Muscle layer of colon (tissue), 2 donors: Measurements from ENCODE around the gene ANKRD13C.

ENCODE experiments used
- H3K27ac ChIP-seq: one replicate; pipeline ENCODE4 v1.7.0; 2013; ENCODE audit warnings: low read depth, mild to moderate bottlenecking, low read length, moderate library complexity
- H3K27me3 ChIP-seq, 2 donors: one replicate each; pipeline ENCODE4 v1.7.0; 2013; ENCODE audit warnings: low read length in 2 of 2, mild to moderate bottlenecking in 2 of 2; ENCODE audit not compliant: insufficient read depth in 2 of 2, control insufficient read depth in 1 of 2
- H3K36me3 ChIP-seq: one replicate; pipeline ENCODE4 v1.7.0; 2013; ENCODE audit warnings: mild to moderate bottlenecking, low read length; ENCODE audit not compliant: insufficient read depth
- H3K4me1 ChIP-seq: one replicate; pipeline ENCODE4 v1.7.0; 2013; ENCODE audit warnings: mild to moderate bottlenecking, low read length; ENCODE audit not compliant: insufficient read depth
- H3K4me3 ChIP-seq, 2 donors: one replicate each; pipeline ENCODE4 v1.7.0; 2013; ENCODE audit warnings: low read length in 2 of 2, low read depth in 1 of 2, mild to moderate bottlenecking in 1 of 2, moderate library complexity in 1 of 2
- H3K9ac ChIP-seq: one replicate; pipeline ENCODE4 v1.7.0; 2013; ENCODE audit warnings: low read length
- H3K9me3 ChIP-seq: one replicate; pipeline ENCODE4 v1.7.0; 2013; ENCODE audit warnings: mild to moderate bottlenecking, low read length
- donor health status: abdominal sarcoma.
- donor health status: Adenocarcinoma of cecum.

Gene ANKRD13C

DNA sequence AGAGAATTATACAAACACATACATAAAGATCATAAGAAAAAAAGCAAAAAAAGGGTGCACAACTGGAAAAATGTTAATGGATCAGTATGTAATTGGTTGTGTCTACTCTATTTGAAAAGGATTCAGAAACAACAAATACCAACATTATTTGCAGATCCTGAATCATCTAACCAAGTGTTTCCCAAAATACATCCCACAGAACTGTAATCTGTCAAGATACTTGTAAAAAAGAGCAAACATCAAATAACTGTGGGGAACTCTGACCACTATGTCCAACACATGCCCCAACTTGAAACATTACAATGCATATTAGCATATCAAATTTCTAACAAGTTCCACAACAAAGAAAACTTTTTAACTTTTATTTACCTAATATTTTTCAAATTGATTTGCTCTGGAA is 22.6 kb downstream of the ANKRD13C start:
- Histone ChIP-seq H3K9ac (no peak overlapping the region), H3K4me3 (no peak overlapping the region), H3K27me3 (no peaks in the 10 kb centered on the region)

DNA sequence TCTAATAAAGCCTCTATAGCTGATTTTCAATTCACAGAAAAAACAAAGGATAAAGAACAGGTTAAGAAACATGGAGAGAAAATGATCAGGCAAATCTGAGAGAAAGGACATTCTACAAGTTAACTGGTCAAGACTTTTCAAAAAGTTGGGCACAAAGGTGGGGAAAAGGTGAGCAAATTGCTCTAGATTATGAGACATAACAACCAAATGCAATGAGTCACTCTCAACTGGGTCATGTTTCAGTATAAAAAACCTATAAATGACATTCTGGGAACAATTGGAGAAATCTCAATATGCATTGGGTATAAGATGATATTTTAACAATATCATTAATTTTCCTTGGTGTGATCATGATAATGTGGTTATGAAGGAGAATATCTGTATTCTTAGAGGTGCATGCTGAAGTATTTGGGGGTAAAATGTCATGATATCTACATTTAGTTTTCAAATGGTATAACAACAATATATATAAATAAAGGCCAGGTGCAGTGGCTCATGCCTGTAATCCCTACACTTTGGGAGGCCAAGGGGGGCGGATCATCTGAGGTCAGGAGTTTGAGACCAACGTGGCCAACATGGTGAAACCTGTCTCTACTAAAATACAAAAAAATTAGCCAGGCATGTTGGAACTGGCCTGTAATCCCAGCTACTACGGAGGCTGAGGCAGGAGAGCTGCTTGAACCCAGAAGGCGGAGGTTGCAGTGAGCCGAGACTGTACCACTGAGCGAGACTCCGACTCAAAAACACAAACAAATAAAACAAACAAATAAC is 27.0 kb downstream of the ANKRD13C start:
- H3K27ac ChIP-seq = no peak overlapping the region
- H3K4me3 ChIP-seq = no peak overlapping the region
- no peaks in the 10 kb centered on the region for H3K9me3 ChIP-seq
- peaks cover 3% of the 10 kb centered on the region for H3K36me3 ChIP-seq
- H3K9ac ChIP-seq = no peak overlapping the region
- H3K4me1 ChIP-seq = no peaks in the 10 kb centered on the region
- H3K27me3 ChIP-seq = no peaks in the 10 kb centered on the region

More for the DNA sequence above, 22.6 kb downstream of the ANKRD13C start:
- no peaks in the 10 kb centered on the region for H3K9me3 ChIP-seq
- no peaks in the 10 kb centered on the region for H3K36me3 ChIP-seq
- H3K27ac ChIP-seq = no peak overlapping the region
- no peaks in the 10 kb centered on the region for H3K4me1 ChIP-seq

DNA sequence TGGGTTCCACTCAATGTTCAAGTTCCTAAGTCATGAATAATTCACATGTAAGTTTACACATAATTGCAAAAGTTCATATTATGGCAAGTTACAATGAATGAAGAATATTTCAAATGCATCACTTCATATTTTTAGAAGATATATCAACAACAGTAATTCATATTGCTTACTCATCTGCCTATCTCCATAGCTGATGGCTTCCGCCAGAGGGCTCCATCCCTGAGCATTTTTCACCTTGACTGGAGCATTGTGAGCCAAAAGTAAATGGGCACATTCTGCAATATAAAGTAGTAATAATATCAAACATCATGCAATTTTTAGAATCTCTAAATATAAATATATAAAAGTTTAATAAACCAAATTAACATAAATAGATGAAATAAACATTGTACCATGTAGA is 29.8 kb downstream of the ANKRD13C start:
- Histone ChIP-seq H3K36me3 (peaks cover 3% of the 10 kb centered on the region), H3K9ac (no peak overlapping the region), H3K27me3 (no peaks in the 10 kb centered on the region), H3K9me3 (no peaks in the 10 kb centered on the region), H3K4me1 (no peaks in the 10 kb centered on the region), H3K27ac (no peak overlapping the region), H3K4me3 (no peak overlapping the region)

DNA sequence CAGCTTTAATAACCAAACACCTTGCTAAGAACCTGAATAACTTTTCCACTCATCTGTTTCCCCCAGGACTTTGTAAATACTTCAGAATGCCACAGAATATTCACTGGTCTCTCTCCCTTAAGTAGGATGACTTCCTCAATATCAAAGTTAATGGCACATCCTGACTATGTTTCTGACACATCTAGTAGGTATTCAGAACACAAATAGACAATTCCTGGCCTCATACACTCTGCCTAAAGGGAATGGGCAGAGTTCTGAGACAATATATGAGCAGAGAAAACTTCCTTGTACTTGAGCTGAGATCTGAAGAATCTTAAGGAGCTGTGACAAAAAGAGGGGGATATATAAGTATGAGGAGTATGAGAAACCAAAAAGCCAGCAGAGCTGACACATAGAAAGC is 34.8 kb downstream of the ANKRD13C start:
- Histone ChIP-seq H3K9ac (no peak overlapping the region), H3K36me3 (peaks cover 3% of the 10 kb centered on the region), H3K27ac (no peak overlapping the region), H3K4me3 (no peak overlapping the region), H3K4me1 (no peaks in the 10 kb centered on the region), H3K27me3 (no peaks in the 10 kb centered on the region), H3K9me3 (no peaks in the 10 kb centered on the region)

DNA sequence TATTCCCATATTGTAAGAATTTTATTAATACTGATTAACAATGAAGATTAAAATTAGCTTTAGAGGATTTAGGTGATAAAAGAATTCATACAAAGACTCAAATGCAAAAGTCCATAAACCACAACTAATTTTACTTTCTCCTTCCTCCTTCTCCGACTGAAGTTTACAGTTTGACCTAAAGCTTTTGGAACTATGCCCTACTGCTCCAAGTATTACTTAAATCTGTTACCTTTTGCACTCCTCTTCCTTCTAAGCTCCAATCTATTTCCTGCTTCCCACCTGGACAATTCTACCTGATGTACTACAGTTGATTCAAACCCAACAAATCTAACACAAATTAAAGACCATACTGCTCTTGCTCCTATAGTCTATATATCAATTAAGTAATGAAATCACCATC is 36.3 kb downstream of the ANKRD13C start:
- Histone ChIP-seq H3K4me1 (no peaks in the 10 kb centered on the region), H3K9ac (no peak overlapping the region), H3K9me3 (no peaks in the 10 kb centered on the region)

DNA sequence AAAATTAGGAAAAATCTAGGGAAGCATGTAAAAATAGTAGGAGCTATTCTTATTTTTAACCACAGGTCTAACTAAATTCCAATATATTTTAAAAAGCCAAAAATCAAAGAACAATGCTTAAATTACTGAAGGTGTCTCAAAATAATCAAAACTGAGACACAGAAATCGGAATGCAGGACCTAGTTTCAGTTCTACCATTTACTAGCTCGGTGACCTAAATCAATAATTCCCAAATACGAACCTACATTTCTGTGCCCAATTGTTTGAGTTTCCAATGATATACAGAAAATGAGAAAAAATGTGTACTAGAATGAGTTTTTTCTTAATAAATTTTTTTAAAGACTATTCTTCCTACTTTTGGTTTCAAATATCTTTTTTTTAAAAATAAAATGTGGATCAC is 37.4 kb downstream of the ANKRD13C start:
- H3K9ac ChIP-seq = no peak overlapping the region
- H3K4me3 ChIP-seq = no peak overlapping the region
- H3K36me3 ChIP-seq = no peaks in the 10 kb centered on the region
- no peak overlapping the region for H3K27ac ChIP-seq
- no peaks in the 10 kb centered on the region for H3K27me3 ChIP-seq
- H3K9me3 ChIP-seq = no peaks in the 10 kb centered on the region
- no peaks in the 10 kb centered on the region for H3K4me1 ChIP-seq

More for the DNA sequence above, 36.3 kb downstream of the ANKRD13C start:
- H3K27ac ChIP-seq = no peak overlapping the region
- H3K36me3 ChIP-seq = no peaks in the 10 kb centered on the region
- H3K4me3 ChIP-seq = no peak overlapping the region
- H3K27me3 ChIP-seq = no peaks in the 10 kb centered on the region

DNA sequence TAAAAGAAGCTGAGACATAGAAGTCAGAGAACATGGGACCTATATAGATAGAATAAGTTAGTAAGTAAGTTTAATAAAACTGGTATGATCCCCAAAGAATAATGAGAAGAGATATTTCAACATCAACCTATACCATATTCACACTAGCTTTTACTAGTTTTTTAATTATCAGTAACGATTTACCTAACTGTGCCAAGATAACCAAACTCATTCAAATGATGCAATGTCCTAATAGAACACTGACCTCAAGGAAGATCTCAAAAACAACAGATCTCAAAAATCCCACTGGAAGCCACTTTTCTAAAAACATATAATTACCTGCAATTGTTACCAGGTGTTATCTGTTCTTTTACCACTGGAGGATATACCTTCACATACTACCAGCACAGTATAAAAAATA is 38.7 kb downstream of the ANKRD13C start:
- Histone ChIP-seq H3K4me3 (no peak overlapping the region), H3K9me3 (no peaks in the 10 kb centered on the region), H3K4me1 (no peaks in the 10 kb centered on the region), H3K36me3 (no peaks in the 10 kb centered on the region), H3K27ac (no peak overlapping the region), H3K27me3 (no peaks in the 10 kb centered on the region), H3K9ac (no peak overlapping the region)

DNA sequence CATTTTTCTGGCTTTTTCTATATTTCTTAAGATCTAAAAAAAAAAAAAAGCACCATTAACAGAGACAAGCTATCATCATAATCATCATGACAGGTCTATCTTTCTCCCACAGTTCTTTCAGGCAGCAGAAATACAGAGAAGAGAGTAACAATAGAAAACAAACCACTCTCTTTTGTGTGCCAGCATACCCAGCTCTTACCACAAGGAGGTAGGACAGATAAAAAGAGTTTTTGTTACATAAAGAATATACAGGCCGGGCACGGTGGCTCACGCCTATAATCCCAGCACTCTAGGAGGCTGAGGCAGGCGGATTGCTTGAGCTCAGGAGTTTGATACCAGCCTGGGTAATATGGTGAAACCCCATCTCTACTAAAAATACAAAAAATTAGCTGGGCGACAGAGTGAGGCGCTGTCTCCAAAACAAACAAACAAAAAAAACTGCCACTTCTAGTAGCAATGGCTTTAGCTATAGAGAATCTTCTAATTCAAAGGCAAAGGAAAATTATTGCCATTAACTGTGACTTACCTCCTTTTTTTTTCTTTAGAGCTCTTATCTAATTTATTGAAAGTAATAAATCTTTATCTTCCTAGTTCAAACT is 39.7 kb downstream of the ANKRD13C start:
- Histone ChIP-seq H3K4me3 (no peak overlapping the region), H3K27ac (no peak overlapping the region), H3K27me3 (no peaks in the 10 kb centered on the region), H3K9me3 (no peaks in the 10 kb centered on the region), H3K9ac (no peak overlapping the region), H3K4me1 (no peaks in the 10 kb centered on the region), H3K36me3 (no peaks in the 10 kb centered on the region)

DNA sequence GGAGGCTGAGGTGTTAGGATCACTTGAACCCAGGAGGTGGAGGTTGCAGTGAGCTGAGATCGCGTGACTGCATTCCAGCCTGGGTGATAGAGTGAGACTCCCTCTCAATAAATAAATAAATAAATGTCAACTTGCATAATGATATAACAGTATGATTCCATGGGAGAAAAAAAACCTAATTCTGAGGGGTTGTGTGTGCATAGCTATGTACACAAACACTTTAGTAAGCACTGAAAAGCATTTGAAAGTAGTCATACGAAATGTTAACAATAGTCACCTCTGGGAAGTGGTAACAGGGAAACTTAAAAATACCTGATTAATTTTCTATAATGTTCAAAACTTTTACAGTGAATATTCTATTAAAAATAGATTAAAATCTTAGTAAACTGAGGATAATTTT is 43.2 kb downstream of the ANKRD13C start:
- Histone ChIP-seq H3K9ac (no peak overlapping the region), H3K36me3 (peaks cover 4% of the 10 kb centered on the region), H3K4me3 (no peak overlapping the region), H3K27me3 (no peaks in the 10 kb centered on the region), H3K4me1 (no peaks in the 10 kb centered on the region), H3K27ac (no peak overlapping the region), H3K9me3 (no peaks in the 10 kb centered on the region)

DNA sequence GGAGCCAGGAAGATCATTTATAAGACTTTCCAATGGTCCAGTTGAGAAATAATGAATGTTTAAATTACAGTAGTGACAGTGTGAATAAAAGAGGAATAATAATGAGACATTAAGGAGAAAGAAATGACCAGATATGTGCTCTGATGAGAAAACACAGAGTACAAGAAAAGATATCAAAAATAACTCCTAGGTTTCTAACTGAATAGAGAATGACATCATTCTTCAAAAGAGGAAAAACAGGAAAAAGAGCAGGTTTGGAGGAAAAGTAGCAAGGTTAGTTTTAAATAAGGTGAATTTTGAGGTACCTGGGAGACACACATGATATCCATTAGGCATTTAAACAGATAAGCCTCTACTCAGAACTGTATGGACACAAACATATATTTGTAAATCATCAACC is 55.0 kb downstream of the ANKRD13C start:
- H3K4me1 ChIP-seq = no peaks in the 10 kb centered on the region
- no peak overlapping the region for H3K27ac ChIP-seq
- H3K9ac ChIP-seq = no peak overlapping the region
- H3K9me3 ChIP-seq = no peaks in the 10 kb centered on the region
- H3K36me3 ChIP-seq = peaks cover 21% of the 10 kb centered on the region
- H3K4me3 ChIP-seq = no peak overlapping the region
- no peaks in the 10 kb centered on the region for H3K27me3 ChIP-seq

DNA sequence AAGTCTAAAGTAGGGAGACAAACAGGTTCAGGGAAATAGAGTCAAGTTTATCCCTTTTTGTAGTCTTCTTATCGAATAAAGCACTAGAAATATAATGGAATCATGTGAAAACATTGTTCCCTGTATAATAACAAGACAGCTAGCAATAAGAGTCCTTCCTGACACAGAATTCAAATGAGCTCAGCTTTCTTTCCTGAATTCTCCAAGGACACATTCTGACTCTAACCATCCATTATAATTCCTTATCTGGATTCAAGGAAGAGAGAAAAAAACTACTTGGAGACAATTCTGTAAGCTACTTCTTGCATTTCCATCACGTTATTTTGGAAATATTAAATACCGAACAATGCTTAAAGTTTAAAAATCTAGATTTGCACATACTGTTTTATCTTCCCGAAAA is 58.8 kb downstream of the ANKRD13C start:
- peaks cover 47% of the 10 kb centered on the region for H3K36me3 ChIP-seq
- H3K4me3 ChIP-seq = no peak overlapping the region
- no peak overlapping the region for H3K27ac ChIP-seq
- no peaks in the 10 kb centered on the region for H3K27me3 ChIP-seq
- no peak overlapping the region for H3K9ac ChIP-seq
- no peaks in the 10 kb centered on the region for H3K4me1 ChIP-seq
- H3K9me3 ChIP-seq = no peaks in the 10 kb centered on the region
